H9 (cell line): ENCODE measurements around the gene ROR1. TPM values are rescaled to one million over a fixed set of nuclear protein-coding genes. Genes with fewer than 3 reads are reported as not detected.

Experiments
- DNase-seq: peaks from one replicate; pipeline ENCODE4 v3.0.0-alpha.2; 2017
- H2AFZ ChIP-seq: one replicate; pipeline ENCODE4 v1.6.1; 2013; ENCODE audit warnings: mild to moderate bottlenecking, low read length, control low read depth, moderate library complexity
- H2AK5ac ChIP-seq: 2 replicates; pipeline ENCODE4 v1.6.1; 2013; ENCODE audit warnings: low read length, control low read depth, mixed read lengths; ENCODE audit not compliant: insufficient read length
- H2BK120ac ChIP-seq: one replicate; pipeline ENCODE4 v1.6.1; 2013; ENCODE audit warnings: low read depth, mild to moderate bottlenecking, low read length, control low read depth, inconsistent platforms; ENCODE audit not compliant: poor library complexity, severe bottlenecking
- H2BK12ac ChIP-seq: 2 replicates; pipeline ENCODE4 v1.6.1; 2013; ENCODE audit warnings: low read length, control low read depth, mixed read lengths, low read depth; ENCODE audit not compliant: insufficient read length
- H2BK15ac ChIP-seq: 2 replicates; pipeline ENCODE4 v1.6.1; 2013; ENCODE audit warnings: low read depth, low read length, control low read depth
- H2BK20ac ChIP-seq: one replicate; pipeline ENCODE4 v1.6.1; 2013; ENCODE audit warnings: low read depth, mild to moderate bottlenecking, low read length, control low read depth, inconsistent platforms; ENCODE audit not compliant: poor library complexity, severe bottlenecking
- H2BK5ac ChIP-seq: 2 replicates; pipeline ENCODE4 v1.6.1; 2013; ENCODE audit warnings: low read length, control low read depth, mixed read lengths; ENCODE audit not compliant: insufficient read length
- H3K14ac ChIP-seq: 2 replicates; pipeline ENCODE4 v1.6.1; 2013; ENCODE audit warnings: low read length, control low read depth; ENCODE audit not compliant: insufficient read depth
- H3K18ac ChIP-seq: 2 replicates; pipeline ENCODE4 v1.6.1; 2013; ENCODE audit warnings: low read depth, mild to moderate bottlenecking, mixed read lengths, low read length, control low read depth; ENCODE audit not compliant: insufficient read length
- H3K23ac ChIP-seq: 2 replicates; pipeline ENCODE4 v1.6.1; 2013; ENCODE audit warnings: low read length, control low read depth, mixed read lengths, low read depth; ENCODE audit not compliant: insufficient read length
- H3K23me2 ChIP-seq: 2 replicates; pipeline ENCODE4 v1.6.1; 2013; ENCODE audit warnings: low read depth, mild to moderate bottlenecking, mixed read lengths, low read length, control low read depth; ENCODE audit not compliant: insufficient read length, poor library complexity, severe bottlenecking
- H3K27ac ChIP-seq: 2 replicates; pipeline ENCODE4 v1.5.1; 2013; ENCODE audit warnings: low read length, control low read depth, mixed read lengths, low read depth; ENCODE audit not compliant: insufficient read length
- H3K27me3 ChIP-seq: 2 replicates; pipeline ENCODE4 v1.6.1; 2013; ENCODE audit warnings: low read length, control low read depth, inconsistent platforms; ENCODE audit not compliant: insufficient read depth
- H3K4ac ChIP-seq: 2 replicates; pipeline ENCODE4 v1.6.1; 2013; ENCODE audit warnings: low read depth, mild to moderate bottlenecking, control low read depth, inconsistent platforms, low read length, moderate library complexity
- H3K4me1 ChIP-seq: 2 replicates; pipeline ENCODE4 v1.6.1; 2013; ENCODE audit warnings: low read length, control low read depth, inconsistent platforms; ENCODE audit not compliant: insufficient read depth
- H3K4me2 ChIP-seq: 2 replicates; pipeline ENCODE4 v1.6.1; 2013; ENCODE audit warnings: low read length, control low read depth, mixed read lengths; ENCODE audit not compliant: insufficient read length, insufficient read depth
- H3K56ac ChIP-seq: 2 replicates; pipeline ENCODE4 v1.6.1; 2013; ENCODE audit warnings: low read depth, mild to moderate bottlenecking, mixed read lengths, low read length, control low read depth; ENCODE audit not compliant: insufficient read length
- H3K79me1 ChIP-seq: 2 replicates; pipeline ENCODE4 v1.6.1; 2013; ENCODE audit warnings: low read depth, mild to moderate bottlenecking, moderate library complexity, low read length, control low read depth, inconsistent platforms; ENCODE audit not compliant: insufficient read depth, poor library complexity, severe bottlenecking
- H3K79me2 ChIP-seq: 2 replicates; pipeline ENCODE4 v1.6.1; 2013; ENCODE audit warnings: low read length, control low read depth, inconsistent platforms; ENCODE audit not compliant: insufficient read depth
- H3K9ac ChIP-seq: 2 replicates; pipeline ENCODE4 v1.6.1; 2013; ENCODE audit warnings: low read length, control low read depth, mixed read lengths; ENCODE audit not compliant: insufficient read length; ENCODE audit errors: extremely low read depth
- H3K9me3 ChIP-seq: one replicate; pipeline ENCODE4 v1.6.1; 2013; ENCODE audit warnings: low read depth, low read length, inconsistent platforms; ENCODE audit not compliant: control insufficient read depth
- H3T11ph ChIP-seq: one replicate; pipeline ENCODE4 v1.6.1; 2013; ENCODE audit warnings: mild to moderate bottlenecking, low read length, control low read depth, inconsistent platforms
- H4K20me1 ChIP-seq: one replicate; pipeline ENCODE4 v1.6.1; 2013; ENCODE audit not compliant: control insufficient read depth, insufficient read length, insufficient read depth
- H4K5ac ChIP-seq: 2 replicates; pipeline ENCODE4 v1.6.1; 2013; ENCODE audit warnings: low read depth, mild to moderate bottlenecking, mixed read lengths, low read length, control low read depth; ENCODE audit not compliant: insufficient read length
- H4K8ac ChIP-seq: replicated peaks from 2 replicates; pipeline ENCODE4 v1.6.1; 2013; ENCODE audit warnings: low read length, control low read depth, mixed read lengths, low read depth; ENCODE audit not compliant: insufficient read length
- H4K91ac ChIP-seq: 2 replicates; pipeline ENCODE4 v1.6.1; 2013; ENCODE audit warnings: low read depth, mild to moderate bottlenecking, moderate library complexity, mixed read lengths, low read length, control low read depth; ENCODE audit not compliant: insufficient read length
- H3K27ac Mint-ChIP-seq, 3 experiments: 2 replicates in 2 of 3; 3 replicates in 1 of 3; pipeline ENCODE4 v1.8.0; 2020 to 2021; ENCODE audit warnings: mixed read lengths in 3 of 3, mild to moderate bottlenecking in 1 of 3, moderate library complexity in 1 of 3
- H3K27me3 Mint-ChIP-seq: 2 replicates; pipeline ENCODE4 v1.8.0; 2021; ENCODE audit warnings: low read depth, mild to moderate bottlenecking, moderate library complexity, mixed read lengths
- H3K36me3 Mint-ChIP-seq, 3 experiments: 2 replicates in 2 of 3; 3 replicates in 1 of 3; pipeline ENCODE4 v1.8.0; 2020 to 2021; ENCODE audit warnings: low read depth in 3 of 3, mixed read lengths in 3 of 3; ENCODE audit not compliant: insufficient read depth in 1 of 3
- H3K4me1 Mint-ChIP-seq, 2 experiments: 2 replicates each; pipeline ENCODE4 v1.8.0; 2020; ENCODE audit warnings: mixed read lengths in 2 of 2
- H3K4me3 Mint-ChIP-seq, 2 experiments: 2 replicates in 1 of 2; 3 replicates in 1 of 2; pipeline ENCODE4 v1.8.0; 2020 to 2021; ENCODE audit warnings: mild to moderate bottlenecking in 2 of 2, mixed read lengths in 2 of 2, moderate library complexity in 1 of 2
- H3K9me3 Mint-ChIP-seq, 2 experiments: 2 replicates in 1 of 2; 3 replicates in 1 of 2; pipeline ENCODE4 v1.8.0; 2020; ENCODE audit warnings: mild to moderate bottlenecking in 2 of 2, mixed read lengths in 2 of 2, moderate library complexity in 1 of 2
- CTCF ChIP-seq: fragments of 200-600 bp; sonication (generic); conservative IDR thresholded peaks from 3 replicates; pipeline ENCODE4 v1.8.0; 2021; ENCODE audit warnings: antibody characterized with exemption, mild to moderate bottlenecking
- WGBS: extraction: QIAGEN DNeasy Blood & Tissue Kit; methylation state at CpG from one replicate; pipeline ENCODE4 v1.1.7; 2013; ENCODE audit warnings: missing lambda C conversion rate, low lambda C conversion rate, mixed read lengths; ENCODE audit not compliant: insufficient read length; ENCODE audit errors: extremely low coverage; 5-methylcytosine and 5-hydroxymethylcytosine counted together
- total RNA-seq: library from RNA; stranded (reverse); gene quantifications from 2 replicates; pipeline ENCODE4 v1.2.1, GENCODE V29; 2021

The ROR1 gene
- total RNA-seq, 1 experiment from 2014 or later, result 75.9 TPM

- peaks cover 91 to 96% of the 10 kb centered on the region in 2 experiments for H3K4me1 Mint-ChIP-seq
- Histone ChIP-seq H3K27me3 (no peaks in the 10 kb centered on the region), H4K20me1 (no peaks in the 10 kb centered on the region)
These were observed 17.2 kb downstream of the ROR1 start for GRCh38 chr1:63790989-63791388.

More at GRCh38 chr1:63790989-63791388, 17.2 kb downstream of the ROR1 start:
- H3K14ac ChIP-seq, result no peak overlapping the region
- peak overlapping the region; percentile 28 for H3K4me2 ChIP-seq
- H2BK12ac ChIP-seq, result no peak overlapping the region
- Mint-ChIP-seq H3K9me3 (no peaks in the 10 kb centered on the region), H3K36me3 (peaks cover 2 to 31% (median 8%) of the 10 kb centered on the region in 3 experiments; a peak in 5 of 7 replicates), H3K27ac (peak overlapping the region; percentile 89 to 97 (median 93)), H3K4me3 (peak overlapping the region in 1 of 2 experiments; percentile 72; a peak in 3 of 5 replicates), H3K27me3 (no peaks in the 10 kb centered on the region)
- no CpG with 5 or more reads among the region's 1 CpG for WGBS
- no peak overlapping the region for H2BK15ac ChIP-seq
- no peak overlapping the region for H4K8ac ChIP-seq
- no peak overlapping the region for H3T11ph ChIP-seq
- H3K23ac ChIP-seq, result no peak overlapping the region
- no peak for TF ChIP-seq CTCF
- no peak overlapping the region for H3K18ac ChIP-seq
- H3K56ac ChIP-seq, result no peak overlapping the region
- H4K91ac ChIP-seq, result no peak overlapping the region
- H2AFZ ChIP-seq, result no peak overlapping the region
- no peaks in the 10 kb centered on the region for H3K23me2 ChIP-seq
- no peaks in the 10 kb centered on the region for H3K9me3 ChIP-seq
- peaks cover 3% of the 10 kb centered on the region for H3K79me1 ChIP-seq
- DNase-seq, result no peak
- no peak overlapping the region for H2BK20ac ChIP-seq
- H2AK5ac ChIP-seq, result no peak overlapping the region
- peak overlapping the region; percentile 63 for H3K27ac ChIP-seq
- H3K4me1 ChIP-seq, result peaks cover 59% of the 10 kb centered on the region
- peaks cover 34% of the 10 kb centered on the region; the same call in 1 of the 2 replicates for H3K79me2 ChIP-seq
- H2BK5ac ChIP-seq, result no peak overlapping the region
- no peak overlapping the region for H4K5ac ChIP-seq
- H3K9ac ChIP-seq, result no peak overlapping the region
- H3K4ac ChIP-seq, result no peak overlapping the region
- no peak overlapping the region for H2BK120ac ChIP-seq
